HG03520 (cell line): ENCODE measurements around the gene METRN.

Source experiments
- ATAC-seq: cut with Tn5 transposase; IDR thresholded peaks from one replicate; pipeline ENCODE4 v1.9.1; 2021; ENCODE audit warnings: mild to moderate bottlenecking, moderate library complexity; ENCODE audit not compliant: unreplicated experiment

Gene METRN

DNA sequence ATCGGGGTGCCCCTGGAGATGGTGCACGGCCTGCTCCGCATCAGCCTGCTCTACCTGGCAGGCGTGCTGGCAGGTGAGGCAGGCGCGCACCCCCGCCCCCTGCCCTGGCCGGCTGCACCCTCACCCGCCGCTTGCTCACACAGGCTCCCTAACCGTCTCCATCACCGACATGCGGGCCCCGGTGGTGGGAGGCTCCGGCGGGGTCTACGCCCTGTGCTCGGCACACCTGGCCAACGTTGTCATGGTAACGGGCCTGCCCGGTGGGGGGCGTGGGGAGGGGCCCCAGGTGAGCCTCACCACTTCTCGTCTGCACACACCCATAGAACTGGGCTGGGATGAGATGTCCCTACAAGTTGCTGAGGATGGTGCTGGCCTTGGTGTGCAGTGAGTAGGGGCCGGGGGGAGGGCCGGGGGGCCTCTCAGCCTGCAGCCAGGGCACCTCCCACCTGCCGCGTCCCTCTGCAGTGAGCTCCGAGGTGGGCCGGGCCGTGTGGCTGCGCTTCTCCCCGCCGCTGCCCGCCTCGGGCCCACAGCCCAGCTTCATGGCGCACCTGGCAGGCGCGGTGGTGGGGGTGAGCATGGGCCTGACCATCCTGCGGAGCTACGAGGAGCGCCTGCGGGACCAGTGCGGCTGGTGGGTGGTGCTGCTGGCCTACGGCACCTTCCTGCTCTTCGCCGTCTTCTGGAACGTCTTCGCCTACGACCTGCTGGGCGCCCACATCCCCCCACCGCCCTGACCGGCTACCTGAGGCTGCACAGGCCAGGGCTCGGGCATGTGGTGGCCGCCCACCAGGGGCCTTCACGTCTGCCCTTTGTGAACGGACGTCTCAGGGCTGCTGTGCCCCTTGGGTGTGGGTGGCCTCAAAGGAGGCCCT, 37.4 kb upstream of the METRN start:
- ATAC-seq, result no peak

DNA sequence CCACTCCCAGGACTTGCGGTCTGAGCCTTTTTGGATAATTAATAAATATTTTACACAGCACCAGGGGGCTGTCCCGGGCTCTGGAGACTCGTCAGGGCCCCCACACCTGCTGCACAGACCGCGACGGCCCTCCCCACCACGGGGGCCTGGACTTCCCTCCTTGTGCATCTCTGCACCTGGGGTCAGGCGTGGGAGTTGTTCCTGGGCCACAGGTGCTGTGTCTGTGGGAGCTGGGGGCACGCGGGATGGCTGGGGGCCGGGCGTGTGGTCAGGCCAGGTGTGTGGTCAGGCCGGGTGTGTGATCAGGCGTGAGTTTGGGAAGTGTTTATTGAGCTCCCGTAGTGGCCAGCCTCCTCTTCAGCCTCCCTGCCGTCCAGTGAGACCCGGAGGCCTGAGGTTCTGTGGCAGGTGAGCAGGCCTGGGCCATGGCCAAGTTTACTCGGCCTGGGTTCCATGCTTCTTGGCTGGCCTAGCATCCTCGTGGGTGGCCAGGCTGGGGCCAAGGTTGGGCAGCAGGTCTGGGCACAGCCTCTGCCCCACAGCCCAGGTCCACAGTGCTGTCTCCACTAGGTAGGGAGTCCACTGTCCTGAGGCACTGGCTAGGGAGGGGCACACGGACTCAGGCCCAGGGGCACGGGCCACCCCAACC, 36.6 kb upstream of the METRN start:
- ATAC-seq, result no peak

DNA sequence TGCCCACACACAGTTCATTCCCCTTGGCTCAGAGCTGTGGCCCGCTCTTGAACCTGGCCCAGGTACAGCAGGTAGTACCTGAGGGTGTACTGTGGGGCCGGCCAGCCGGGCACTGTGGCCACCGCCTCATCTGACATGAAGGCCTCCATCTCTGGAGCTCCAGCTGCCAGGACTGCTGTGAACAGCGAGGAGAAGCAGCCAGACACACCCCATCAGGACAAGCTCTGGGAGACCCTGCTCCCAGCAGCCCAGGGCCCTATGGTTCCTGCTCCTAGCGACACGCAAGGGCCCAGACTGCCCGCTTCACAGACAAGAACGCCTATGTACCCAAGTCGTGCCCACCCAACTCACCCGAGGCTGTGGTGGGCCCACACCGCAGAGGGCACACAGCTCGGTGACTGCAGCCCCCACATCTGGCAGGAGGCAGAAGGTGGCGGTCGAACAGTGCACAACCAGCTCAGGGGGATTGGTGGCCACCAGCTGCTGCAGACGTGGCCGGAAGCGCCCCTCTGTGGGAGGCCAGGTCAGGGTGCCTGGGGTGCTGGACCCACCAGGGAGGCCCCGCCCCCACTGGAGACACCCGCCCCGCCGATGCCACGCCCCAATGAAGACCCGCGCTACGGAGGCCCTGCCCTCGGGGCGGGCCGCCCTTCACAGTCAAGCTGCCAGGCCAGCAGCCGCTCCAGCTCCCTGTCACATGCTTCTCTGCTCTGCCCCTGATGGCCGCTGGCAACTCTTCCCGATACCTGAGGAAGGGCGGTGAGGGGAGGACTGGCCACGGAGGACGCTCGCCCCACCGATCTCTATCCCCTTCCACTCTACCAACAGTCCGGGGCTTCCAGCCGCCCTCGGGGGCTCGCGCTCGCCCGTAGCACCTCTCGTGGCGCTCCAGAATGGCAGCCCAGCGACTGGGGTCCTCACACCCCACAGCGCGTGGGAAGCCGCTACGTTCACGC, 35.8 kb upstream of the METRN start:
- no peak for ATAC-seq

DNA sequence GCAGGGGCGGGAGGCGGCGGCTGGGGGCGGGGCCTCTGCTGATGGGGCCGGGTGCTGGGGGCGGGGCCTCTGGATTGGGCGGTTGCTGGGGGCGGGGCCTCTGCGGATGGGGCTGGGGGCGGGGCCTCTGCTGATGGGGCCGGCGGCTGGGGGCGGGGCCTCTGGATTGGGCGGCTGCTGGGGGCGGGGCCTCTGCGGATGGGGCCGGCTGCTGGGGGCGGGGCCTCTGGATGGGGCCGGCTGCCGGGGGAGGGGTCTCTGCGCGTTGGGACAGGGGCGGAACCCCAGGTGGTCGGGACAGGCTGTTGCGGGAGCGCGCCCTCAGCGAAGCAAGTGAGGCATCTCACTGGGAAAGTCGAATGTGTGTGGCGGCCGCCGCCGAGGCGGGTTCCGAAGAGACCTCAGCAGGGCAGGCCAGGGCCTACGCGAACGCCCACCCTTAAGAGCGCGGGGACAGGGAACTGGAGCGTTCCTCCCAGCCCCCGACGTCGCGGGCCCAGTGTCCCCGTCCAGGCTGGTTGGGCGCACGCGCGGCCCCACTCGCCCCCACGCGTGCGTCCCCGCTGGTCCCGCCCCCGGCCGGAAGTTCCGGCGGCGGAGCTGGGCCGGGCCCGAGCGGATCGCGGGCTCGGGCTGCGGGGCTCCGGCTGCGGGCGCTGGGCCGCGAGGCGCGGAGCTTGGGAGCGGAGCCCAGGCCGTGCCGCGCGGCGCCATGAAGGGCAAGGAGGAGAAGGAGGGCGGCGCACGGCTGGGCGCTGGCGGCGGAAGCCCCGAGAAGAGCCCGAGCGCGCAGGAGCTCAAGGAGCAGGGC, 34.9 kb upstream of the METRN start, which contains the start of gene STUB1:
TSS of gene STUB1 (plus strand) at position 597 of the 811 bp plus-strand sequence. CDS start at position 713, 116 bp downstream.
- ATAC-seq, result peak; percentile 38

DNA sequence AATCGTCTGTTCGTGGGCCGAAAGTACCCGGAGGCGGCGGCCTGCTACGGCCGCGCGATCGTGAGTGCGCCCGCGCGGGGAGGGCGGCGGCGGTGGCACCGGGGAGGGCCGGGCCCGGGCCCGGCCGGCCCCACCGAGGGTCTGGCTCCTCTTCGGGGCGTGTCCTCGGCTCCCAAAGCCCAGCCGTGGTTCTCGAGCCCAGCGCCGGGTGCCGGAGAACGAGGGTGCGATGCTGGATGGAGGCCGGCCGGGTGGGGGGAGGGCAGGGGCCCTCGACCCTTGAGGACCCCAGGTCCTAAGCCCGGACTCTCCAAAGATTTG, 34.3 kb upstream of the METRN start:
- no peak for ATAC-seq

DNA sequence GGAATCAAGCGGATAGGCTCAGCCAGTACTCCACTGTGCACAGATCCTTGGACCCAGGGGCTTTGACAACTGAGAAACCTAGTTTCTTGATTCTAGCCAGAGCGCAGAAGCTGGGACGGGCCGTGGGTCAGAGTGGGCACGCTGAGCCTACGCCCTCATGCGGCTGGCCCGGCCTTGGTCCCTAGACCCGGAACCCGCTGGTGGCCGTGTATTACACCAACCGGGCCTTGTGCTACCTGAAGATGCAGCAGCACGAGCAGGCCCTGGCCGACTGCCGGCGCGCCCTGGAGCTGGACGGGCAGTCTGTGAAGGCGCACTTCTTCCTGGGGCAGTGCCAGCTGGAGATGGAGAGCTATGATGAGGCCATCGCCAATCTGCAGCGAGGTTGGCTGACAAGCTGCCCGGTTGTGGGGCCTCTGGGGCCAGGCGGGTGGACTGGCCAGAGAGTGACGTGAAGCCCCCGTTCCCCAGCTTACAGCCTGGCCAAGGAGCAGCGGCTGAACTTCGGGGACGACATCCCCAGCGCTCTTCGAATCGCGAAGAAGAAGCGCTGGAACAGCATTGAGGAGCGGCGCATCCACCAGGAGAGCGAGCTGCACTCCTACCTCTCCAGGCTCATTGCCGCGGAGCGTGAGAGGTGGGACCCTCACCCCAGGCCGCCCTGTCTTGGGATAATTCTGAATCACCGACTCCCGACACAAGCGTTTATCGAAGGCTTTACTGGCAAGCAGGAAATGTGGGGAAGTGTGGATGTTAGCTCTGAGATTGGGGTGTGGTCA, 33.8 kb upstream of the METRN start:
- ATAC-seq, result no peak

DNA sequence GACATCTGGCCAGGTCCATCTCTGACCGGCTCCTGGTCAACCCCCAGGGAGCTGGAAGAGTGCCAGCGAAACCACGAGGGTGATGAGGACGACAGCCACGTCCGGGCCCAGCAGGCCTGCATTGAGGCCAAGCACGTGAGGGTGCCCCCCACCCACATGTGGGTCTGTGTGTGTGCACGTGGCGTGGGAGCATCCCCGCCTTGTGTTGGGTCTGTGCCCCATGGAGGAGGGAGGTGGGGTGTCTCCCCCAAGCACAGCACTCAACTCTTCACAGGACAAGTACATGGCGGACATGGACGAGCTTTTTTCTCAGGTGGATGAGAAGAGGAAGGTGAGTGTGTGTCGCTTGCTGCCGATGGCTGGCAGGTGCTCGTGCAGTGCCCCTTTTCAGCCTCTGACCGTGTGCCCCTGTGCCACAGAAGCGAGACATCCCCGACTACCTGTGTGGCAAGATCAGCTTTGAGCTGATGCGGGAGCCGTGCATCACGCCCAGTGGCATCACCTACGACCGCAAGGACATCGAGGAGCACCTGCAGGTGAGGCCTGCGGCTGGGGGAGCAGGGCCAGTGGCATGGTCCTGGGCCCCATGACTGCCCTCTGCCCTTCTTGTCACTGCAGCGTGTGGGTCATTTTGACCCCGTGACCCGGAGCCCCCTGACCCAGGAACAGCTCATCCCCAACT, 33.0 kb upstream of the METRN start:
- no peak for ATAC-seq

DNA sequence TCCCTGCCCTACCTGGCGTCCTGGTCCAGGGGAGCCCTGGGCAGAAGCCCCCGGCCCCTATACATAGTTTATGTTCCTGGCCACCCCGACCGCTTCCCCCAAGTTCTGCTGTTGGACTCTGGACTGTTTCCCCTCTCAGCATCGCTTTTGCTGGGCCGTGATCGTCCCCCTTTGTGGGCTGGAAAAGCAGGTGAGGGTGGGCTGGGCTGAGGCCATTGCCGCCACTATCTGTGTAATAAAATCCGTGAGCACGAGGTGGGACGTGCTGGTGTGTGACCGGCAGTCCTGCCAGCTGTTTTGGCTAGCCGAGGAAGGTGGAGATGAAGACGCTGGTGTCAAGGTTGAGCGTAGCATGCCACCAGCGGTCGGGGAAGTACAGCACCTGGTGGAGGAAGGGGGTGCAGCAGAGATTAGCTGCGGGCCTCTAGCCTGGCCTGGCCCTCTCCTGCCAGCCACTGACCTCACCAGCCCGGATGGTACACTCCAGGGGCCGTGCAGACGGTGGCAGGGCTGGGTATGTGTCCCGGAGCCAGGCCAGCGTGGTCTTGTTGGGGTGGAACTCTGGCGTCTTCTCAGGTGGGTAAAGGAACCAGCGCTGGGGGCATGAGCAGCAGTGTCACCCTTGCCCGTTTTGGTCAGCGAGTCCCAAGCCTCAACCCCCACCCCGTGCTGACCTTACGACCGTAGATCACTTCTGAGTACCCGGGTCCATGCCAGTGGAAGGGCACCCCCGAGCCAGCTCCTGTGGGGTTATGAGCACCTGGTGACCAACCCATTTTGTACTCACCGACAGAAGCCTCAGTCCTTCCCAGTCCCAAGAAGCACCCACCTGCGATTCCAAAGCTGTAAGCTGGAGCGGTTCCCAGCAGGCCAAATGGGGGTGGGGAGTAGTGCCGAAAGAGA, 32.2 kb upstream of the METRN start:
- ATAC-seq, result no peak

DNA sequence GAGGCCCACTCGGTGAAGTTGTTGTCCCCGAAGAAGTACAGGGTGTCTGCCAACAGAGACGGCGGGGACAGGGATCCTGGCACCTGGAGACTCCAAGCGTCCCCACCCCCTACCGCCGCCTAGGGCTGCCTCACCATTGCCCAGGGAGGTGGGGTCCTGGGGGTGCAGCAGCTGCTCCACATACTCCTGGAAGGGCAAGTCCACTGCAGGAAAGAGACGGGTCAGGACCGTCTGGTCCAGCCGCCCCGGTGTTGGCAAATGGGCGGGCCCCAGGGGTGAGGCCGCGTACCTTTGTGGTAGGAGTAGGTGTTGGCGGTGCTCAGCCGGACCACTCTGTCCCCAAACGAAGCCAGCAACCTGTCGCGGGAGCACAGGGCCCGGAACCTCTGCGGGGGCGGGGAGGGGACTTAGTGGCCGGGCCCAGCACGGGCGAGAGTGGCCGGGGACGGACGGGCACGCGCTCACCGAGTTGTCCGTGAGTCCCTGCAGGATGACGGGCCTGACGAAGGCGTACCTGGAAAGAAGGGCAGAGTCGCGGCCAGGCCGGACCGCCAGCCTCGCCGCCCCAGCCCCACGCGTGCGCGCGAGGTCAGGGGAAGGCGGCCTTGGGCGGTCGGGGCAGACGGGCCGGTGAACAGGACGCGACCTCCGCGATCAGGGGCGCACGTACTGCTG, 31.4 kb upstream of the METRN start:
- no peak for ATAC-seq

DNA sequence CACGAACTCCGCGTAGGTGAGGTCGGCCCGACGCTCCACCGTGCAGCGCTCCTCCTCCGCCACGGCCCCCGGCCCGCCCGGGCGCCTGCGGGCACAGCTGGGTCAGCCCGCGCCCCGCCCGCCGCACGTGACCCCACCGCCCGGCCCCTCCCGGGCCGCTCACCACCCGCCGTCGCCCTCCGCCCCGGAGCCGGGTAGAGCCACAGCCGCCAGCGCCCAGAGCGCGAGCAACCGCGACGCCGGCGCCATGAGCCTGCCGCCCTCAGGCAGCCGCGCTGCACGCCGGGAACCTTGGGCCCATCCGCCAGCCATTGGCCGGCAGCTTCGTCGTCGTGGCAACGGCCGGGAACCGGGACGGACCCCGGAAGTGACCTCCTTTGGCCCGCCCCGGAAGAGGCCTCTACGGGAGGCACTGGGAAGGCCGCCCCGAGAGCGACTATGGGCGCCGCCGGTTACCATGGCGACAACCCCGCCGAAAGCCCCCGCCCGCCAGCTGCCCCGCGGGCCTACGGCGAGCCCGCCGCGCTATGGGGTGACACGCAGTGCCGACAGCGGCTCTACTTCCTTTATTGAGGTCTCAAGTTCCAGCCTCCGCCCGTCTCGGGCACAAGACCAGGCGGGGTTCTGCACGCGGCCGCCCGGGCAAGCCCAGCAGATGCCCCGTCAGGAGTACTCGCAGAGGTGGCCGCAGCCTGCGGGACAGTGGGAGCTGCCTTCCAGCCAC, 30.7 kb upstream of the METRN start, which contains the start of gene JMJD8:
TSS of gene JMJD8 (minus strand) at position 264 of the 724 bp plus-strand sequence. CDS start at position 249, 15 bp downstream.
- peak; percentile 69 for ATAC-seq

DNA sequence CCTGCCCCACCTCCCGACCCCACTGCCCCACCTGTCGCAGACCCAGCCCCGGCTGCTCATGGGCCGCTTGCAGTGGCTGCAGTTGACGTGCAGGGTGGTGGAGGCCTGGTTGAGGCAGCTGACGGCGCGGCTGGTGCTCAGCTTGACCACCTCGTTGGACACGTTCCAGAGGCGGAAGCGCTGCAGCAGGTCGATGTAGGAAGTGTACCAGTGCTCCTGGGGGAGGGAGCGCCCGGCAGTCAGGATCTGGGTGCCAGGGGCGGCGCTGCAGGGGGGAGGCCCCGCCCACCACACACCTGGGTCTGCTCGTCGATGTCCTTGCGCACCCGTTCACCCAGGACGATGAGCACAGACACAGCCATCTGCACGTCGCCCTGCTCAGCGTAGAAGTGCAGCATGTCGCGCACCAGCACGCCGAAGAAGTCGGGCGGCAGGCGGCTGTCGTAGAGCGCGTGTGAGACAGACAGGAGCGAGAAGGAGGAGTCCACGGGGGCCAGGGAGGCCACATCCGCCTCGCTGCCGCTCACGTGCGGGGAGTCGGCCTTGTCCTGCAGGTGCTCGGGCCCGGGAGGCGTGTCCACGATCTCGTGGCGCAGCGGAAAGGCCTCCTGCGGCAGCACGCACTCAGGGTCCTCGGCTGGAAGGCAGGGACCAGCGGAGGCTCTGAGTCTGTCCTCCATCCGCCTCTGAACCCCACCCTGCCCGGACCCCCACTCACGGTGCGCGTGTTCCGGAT, 29.8 kb upstream of the METRN start:
- ATAC-seq, result no peak

DNA sequence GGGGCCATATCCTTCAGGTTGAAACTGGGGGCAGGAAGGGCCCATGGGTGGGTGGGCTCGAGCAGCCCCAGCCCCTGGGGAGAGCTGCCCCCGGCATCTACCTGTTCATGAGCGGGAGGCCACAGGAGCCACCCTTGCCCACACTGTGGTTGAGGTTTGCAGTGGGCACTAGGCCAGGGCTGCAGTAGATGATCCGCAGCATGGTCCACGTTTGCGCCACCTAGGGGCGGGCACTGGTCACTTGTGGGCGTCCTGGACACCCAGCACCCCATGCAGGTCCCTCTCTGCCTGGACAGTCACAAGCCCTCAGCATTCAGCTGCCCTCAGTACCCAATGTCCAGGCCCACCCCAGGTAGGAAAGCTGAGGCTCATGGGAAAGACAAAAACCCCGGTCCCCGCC, 29.0 kb upstream of the METRN start:
- ATAC-seq, result no peak

DNA sequence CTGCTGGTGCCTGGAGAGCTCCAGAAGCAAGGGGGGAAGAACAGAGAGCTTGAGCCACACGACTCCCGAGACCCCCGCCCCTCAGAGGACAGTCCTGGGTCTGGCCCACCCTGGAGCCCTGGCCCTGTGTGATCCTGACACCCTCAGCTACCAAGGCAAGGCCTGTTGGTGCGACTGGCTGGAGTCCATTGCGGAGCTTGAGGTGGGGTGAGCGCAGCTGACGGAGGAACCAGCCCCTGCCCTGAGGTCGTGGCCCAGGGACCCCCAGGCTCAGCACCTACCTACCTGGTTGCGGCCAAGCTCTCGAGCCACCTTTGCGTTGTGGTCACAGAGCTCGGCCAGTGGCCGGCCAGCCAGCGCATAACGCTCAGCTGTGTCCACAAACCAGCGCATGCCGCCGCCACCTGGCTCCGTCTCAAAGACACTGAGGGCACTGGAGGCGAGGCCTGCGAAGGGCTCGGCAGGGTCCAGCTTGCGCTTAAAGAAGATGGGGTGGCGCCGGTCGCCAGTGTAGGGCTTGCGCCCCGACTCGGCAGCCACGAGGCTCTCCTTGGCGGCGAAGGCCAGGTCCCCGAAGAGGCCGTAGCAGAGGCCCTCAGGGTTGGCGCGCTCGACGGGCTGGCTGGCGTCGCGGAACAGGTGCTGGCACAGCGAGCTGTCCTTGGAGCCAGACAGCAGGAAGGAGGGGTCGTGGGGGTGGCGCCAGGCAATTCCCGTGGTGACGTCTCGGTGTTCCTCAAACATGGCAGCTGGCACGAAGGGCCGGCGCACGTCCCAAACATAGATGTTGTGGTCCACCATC, 28.3 kb upstream of the METRN start:
- ATAC-seq, result no peak

DNA sequence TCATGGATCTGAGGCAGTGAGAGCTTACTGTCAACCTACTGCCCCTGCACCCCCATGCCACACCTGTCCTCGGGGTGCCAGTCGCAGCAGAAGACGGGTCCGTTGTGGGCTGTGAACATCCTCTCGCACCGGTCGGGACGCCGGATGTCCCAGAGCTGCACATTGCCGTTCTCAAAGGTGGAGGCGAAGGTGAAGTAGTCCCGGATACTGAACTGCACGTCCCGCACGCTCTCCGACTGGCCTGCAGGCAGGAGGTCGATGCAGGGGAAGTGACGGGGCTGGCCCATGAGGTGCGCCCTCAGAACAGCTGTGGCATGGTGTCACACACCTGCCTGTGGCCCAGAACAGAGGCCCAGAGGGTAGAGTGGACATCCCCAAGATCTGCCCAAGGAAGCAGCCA, 27.4 kb upstream of the METRN start:
- no peak for ATAC-seq

DNA sequence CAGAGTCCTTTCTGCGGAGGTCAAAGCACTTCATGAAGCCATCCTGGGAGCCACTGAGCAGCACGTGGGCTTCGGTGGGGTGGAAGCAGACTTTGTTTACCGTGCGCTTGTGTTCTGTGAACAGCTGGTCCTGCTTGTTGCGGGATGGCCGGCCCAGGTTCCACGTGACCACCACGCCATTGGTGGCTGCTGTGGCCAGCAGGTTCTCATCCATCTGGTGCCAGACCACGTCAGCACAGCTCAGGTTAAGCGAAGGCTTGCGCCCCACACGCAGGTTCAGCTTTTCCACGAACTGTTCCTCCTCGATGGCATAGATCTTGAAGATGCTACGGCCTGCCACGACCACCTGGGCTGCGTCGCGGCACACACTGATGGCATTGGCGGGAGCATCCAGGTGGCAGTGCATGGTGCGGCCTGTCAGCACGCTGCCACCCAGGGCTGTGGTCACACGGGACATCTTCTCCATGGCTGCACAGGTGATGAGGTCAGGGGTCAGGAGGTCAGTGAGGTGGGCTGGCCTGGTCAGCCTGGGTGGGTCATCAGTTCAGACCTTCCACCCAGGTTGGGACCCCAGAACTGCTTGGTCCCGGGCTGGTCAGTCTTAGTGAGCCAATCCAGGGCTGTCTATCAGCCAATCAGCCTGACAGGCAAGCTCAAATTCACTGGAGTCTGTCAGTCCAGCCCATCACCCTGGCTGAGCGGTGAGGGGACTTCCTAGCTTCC, 25.6 kb upstream of the METRN start:
- ATAC-seq, result no peak
